Stimulated activated memory B cell treated with anti-CD40 and anti-IgM and Interleukin-4, amounts not matched to agents 10 μg/mL and 1 μg/mL and 100 μg/mL, for 72 hours (primary cell): Measurements from ENCODE around the gene RETREG2.

Source experiments
- ATAC-seq: fragments of 150-1000 bp; cut with Tn5 transposase; 2 replicates; pipeline ENCODE4 v1.10.0; 2021
- H3K27ac Mint-ChIP-seq: one replicate; pipeline ENCODE4 v1.8.0; 2022; ENCODE audit warnings: mild to moderate bottlenecking, mixed read lengths
- H3K27me3 Mint-ChIP-seq: one replicate; pipeline ENCODE4 v1.8.0; 2022; ENCODE audit warnings: mixed read lengths
- H3K36me3 Mint-ChIP-seq: one replicate; pipeline ENCODE4 v1.8.0; 2022; ENCODE audit warnings: mixed read lengths
- H3K4me1 Mint-ChIP-seq: one replicate; pipeline ENCODE4 v1.8.0; 2022; ENCODE audit warnings: mixed read lengths
- H3K4me3 Mint-ChIP-seq: one replicate; pipeline ENCODE4 v1.8.0; 2022; ENCODE audit warnings: mild to moderate bottlenecking, moderate library complexity, mixed read lengths
- H3K9me3 Mint-ChIP-seq: one replicate; pipeline ENCODE4 v1.8.0; 2022; ENCODE audit warnings: mixed read lengths

The RETREG2 gene

DNA sequence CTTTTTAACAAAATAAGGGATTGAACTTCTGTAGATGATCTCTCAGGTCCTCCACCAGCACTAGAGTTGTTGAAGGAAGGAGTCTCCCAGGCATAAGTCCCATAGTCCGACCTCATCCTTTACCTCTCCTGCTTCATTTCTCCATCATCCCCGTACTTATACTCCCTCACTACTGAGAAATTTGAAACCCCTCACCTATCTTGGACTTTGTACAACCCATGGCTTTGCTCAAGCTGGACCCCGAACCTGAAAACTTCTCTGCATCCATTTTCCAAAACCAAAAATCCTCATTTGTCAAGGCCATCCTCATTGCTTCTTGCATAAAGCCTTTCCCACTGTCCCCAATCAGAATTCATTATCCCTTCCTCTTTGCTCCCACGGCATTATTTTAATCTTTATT is 17.0 kb upstream of the RETREG2 start:
- no peaks in the 10 kb centered on the region for H3K27me3 Mint-ChIP-seq
- H3K27ac Mint-ChIP-seq = peak overlapping the region; percentile 92
- no peak for ATAC-seq

GRCh38 chr2:219163156-219163555 is 14.9 kb upstream of the RETREG2 start:
- no peaks in the 10 kb centered on the region for H3K27me3 Mint-ChIP-seq
- H3K4me3 Mint-ChIP-seq = no peak overlapping the region
- H3K9me3 Mint-ChIP-seq = no peaks in the 10 kb centered on the region
- no peak for ATAC-seq
- H3K36me3 Mint-ChIP-seq = peaks cover 34% of the 10 kb centered on the region
- H3K4me1 Mint-ChIP-seq = peaks cover 33% of the 10 kb centered on the region
- H3K27ac Mint-ChIP-seq = peak overlapping the region; percentile 4

More for the DNA sequence above, 17.0 kb upstream of the RETREG2 start:
- no peaks in the 10 kb centered on the region for H3K9me3 Mint-ChIP-seq
- peaks cover 47% of the 10 kb centered on the region for H3K36me3 Mint-ChIP-seq
- H3K4me3 Mint-ChIP-seq = peak overlapping the region; percentile 90
- peaks cover 28% of the 10 kb centered on the region for H3K4me1 Mint-ChIP-seq

GRCh38 chr2:219165058-219165911 is 12.8 kb upstream of the RETREG2 start:
- Mint-ChIP-seq H3K9me3 (no peaks in the 10 kb centered on the region), H3K4me3 (no peak overlapping the region), H3K27me3 (no peaks in the 10 kb centered on the region), H3K27ac (no peak overlapping the region), H3K4me1 (peaks cover 21% of the 10 kb centered on the region), H3K36me3 (peaks cover 33% of the 10 kb centered on the region)
- ATAC-seq = no peak

DNA sequence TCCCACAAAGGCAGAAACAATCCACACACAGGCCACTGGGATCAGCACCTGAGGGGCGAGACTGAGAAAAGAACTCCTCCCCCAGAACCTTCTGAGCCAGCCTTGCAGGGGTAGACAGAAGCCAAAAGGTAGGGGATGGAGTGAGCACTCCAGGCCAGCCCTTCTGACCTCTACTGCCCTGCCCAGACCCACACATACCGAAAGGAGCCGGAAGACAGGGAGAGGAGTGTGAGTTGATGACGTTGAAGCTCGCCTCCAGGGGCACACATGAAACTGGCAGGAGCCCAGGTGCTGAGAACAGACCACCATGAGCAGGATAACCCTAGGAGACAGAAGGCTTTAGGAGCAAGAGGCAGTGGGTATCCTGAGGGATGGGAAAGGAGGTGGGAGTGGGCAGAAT is 10.1 kb upstream of the RETREG2 start:
- Mint-ChIP-seq H3K4me1 (peaks cover 27% of the 10 kb centered on the region), H3K27me3 (no peaks in the 10 kb centered on the region), H3K27ac (peak overlapping the region; percentile 22), H3K9me3 (no peaks in the 10 kb centered on the region), H3K4me3 (no peak overlapping the region), H3K36me3 (peaks cover 48% of the 10 kb centered on the region)
- no peak for ATAC-seq

- H3K27me3 Mint-ChIP-seq = no peaks in the 10 kb centered on the region
- H3K9me3 Mint-ChIP-seq = no peaks in the 10 kb centered on the region
- peaks cover 32% of the 10 kb centered on the region for H3K4me1 Mint-ChIP-seq
- ATAC-seq = no peak
- peak overlapping the region; percentile 22 for H3K27ac Mint-ChIP-seq
- peaks cover 49% of the 10 kb centered on the region for H3K36me3 Mint-ChIP-seq
- no peak overlapping the region for H3K4me3 Mint-ChIP-seq
Measured at GRCh38 chr2:219168526-219168925, 9.5 kb upstream of the RETREG2 start.

DNA sequence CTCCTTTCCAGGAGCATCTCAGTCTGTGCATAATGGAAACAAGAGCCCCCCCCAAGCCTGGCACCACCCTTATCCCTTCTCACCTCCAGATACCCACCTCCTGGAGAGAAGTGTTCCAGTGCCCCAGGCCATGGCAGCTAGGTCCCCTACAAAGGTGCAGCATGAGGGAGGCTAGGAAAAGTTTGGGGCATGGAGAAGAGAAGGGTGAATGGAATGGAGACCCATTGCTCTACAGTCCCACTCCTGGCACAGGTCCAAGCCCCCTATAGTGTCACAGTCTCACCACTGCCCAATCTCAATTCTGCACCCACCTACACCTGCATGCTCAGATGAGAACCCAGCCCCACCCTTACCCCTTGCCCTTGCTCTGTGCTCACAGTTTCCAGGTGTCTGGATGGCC is 9.1 kb upstream of the RETREG2 start:
- ATAC-seq = no peak
- Mint-ChIP-seq H3K4me3 (no peak overlapping the region), H3K9me3 (no peaks in the 10 kb centered on the region), H3K36me3 (peaks cover 49% of the 10 kb centered on the region), H3K27me3 (no peaks in the 10 kb centered on the region), H3K4me1 (peaks cover 35% of the 10 kb centered on the region), H3K27ac (peak overlapping the region; percentile 22)

DNA sequence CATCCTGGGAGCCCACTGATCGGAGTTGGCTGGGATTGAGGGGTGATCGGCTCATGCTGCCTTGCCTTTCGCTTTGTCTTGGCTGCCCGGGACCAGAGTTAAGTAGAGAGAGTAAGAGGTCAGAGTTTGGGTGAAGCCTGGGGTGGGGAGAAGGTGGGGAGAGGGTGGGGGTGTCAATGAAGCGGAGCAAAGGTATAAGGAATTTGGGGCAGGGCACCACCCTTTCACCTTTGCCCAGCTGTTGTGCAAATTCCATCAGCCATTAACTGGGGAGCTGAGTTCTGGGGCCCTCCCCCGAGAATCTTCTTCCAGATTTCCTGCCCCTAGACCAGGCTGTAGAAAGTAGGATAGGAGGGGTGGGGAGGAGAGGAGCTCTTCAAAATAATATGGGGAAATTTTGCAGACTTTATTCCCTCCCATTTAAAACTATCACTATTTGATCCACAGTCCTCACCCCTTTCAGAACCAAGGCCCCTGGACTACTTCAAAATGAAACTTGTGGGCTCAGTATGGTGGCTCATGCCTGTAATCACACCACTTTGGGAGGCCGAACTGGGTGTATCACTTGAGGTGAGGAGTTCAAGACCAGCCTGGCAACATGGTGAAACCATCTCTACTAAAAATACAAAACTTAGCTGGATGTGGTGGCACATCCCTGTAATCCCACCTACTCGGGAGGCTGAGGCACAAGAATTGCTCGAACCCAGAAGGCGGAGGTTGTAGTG is 8.0 kb upstream of the RETREG2 start, which contains the start of gene SLC23A3:
TSS of gene SLC23A3 (minus strand) at position 100 of the 725 bp plus-strand sequence. CDS start at position 55, 45 bp downstream.
- H3K27me3 Mint-ChIP-seq = no peaks in the 10 kb centered on the region
- H3K27ac Mint-ChIP-seq = peak within 1 kb of the TSS; percentile 22
- H3K4me3 Mint-ChIP-seq = no peak within 1 kb of the TSS
- ATAC-seq = no peak
- peaks cover 52% of the 10 kb centered on the region for H3K36me3 Mint-ChIP-seq
- H3K9me3 Mint-ChIP-seq = no peaks in the 10 kb centered on the region
- peaks cover 46% of the 10 kb centered on the region for H3K4me1 Mint-ChIP-seq

DNA sequence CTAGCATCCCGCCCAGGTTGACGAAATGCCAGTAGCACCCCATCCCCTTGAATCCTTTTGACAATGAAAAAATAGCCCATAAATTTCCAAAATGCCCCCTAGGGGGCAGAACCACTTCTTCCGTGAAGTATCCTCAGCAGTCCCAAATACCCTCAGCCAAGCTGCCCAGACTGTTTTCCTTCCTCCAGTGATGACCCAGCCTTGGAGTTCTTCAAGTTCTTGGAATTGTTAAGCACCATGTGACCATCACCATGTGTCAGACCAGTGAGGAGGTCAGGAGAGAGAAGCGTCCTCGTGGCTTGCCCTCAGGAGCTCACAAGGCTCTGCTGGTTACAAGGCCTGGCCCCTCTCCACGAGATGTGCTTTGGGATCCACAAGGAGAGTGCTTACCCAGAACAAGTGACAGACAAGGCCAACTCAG is 6.8 kb upstream of the RETREG2 start:
- H3K27ac Mint-ChIP-seq = peak overlapping the region; percentile 59
- no peak overlapping the region for H3K4me3 Mint-ChIP-seq
- H3K9me3 Mint-ChIP-seq = no peaks in the 10 kb centered on the region
- ATAC-seq = no peak
- H3K36me3 Mint-ChIP-seq = peaks cover 41% of the 10 kb centered on the region
- H3K4me1 Mint-ChIP-seq = peaks cover 57% of the 10 kb centered on the region
- H3K27me3 Mint-ChIP-seq = no peaks in the 10 kb centered on the region

- H3K36me3 Mint-ChIP-seq = peaks cover 41% of the 10 kb centered on the region
- ATAC-seq = no peak
- no peaks in the 10 kb centered on the region for H3K27me3 Mint-ChIP-seq
- peaks cover 64% of the 10 kb centered on the region for H3K4me1 Mint-ChIP-seq
- H3K4me3 Mint-ChIP-seq = no peak overlapping the region
- peak overlapping the region; percentile 59 for H3K27ac Mint-ChIP-seq
- H3K9me3 Mint-ChIP-seq = no peaks in the 10 kb centered on the region
Measured at GRCh38 chr2:219172231-219173154, 5.6 kb upstream of the RETREG2 start.

DNA sequence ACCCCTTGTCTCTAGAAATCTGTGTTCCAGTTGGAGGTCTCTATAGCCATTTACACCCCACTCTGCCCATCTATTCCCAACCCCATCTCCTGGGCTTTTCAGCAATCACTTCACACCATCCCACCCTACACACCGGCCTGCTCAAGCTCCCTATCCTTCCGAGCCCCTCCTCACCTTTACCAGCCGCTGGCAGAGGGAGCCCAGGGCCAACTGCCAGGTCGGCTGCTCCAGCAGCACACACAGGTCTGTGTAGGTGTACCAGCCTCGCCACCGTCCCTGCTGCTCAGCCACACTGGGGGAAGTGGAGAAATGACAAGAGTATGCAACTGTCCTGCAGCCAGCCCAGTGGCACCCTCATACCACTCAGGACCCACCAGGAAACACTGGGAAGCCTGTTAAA is 4.9 kb upstream of the RETREG2 start:
- Mint-ChIP-seq H3K36me3 (peaks cover 35% of the 10 kb centered on the region), H3K4me3 (no peak overlapping the region), H3K9me3 (no peaks in the 10 kb centered on the region), H3K4me1 (peaks cover 62% of the 10 kb centered on the region), H3K27me3 (no peaks in the 10 kb centered on the region), H3K27ac (no peak overlapping the region)
- no peak for ATAC-seq

DNA sequence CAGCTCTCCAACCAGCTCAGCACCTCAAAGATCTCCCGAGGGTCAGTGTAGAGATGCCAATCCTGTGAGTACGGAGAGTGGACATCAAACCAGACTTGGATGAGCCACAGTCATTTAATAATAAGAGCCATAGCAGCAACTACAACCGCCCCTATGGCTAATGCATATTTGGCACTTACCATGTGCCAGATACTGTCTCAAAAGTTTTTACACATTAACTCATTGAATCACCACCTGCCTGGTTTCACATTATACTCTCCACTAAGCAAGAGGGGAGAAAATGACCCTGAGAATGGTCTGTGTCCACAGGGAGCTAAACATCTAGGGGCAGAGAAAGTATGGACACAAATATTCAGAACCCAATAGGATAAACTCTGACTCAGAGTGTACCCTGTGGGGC is 3.9 kb upstream of the RETREG2 start:
- H3K36me3 Mint-ChIP-seq = peaks cover 35% of the 10 kb centered on the region
- no peak for ATAC-seq
- H3K27me3 Mint-ChIP-seq = no peaks in the 10 kb centered on the region
- peak overlapping the region; percentile 10 for H3K4me3 Mint-ChIP-seq
- no peaks in the 10 kb centered on the region for H3K9me3 Mint-ChIP-seq
- H3K4me1 Mint-ChIP-seq = peaks cover 66% of the 10 kb centered on the region
- peak overlapping the region; percentile 99 for H3K27ac Mint-ChIP-seq

DNA sequence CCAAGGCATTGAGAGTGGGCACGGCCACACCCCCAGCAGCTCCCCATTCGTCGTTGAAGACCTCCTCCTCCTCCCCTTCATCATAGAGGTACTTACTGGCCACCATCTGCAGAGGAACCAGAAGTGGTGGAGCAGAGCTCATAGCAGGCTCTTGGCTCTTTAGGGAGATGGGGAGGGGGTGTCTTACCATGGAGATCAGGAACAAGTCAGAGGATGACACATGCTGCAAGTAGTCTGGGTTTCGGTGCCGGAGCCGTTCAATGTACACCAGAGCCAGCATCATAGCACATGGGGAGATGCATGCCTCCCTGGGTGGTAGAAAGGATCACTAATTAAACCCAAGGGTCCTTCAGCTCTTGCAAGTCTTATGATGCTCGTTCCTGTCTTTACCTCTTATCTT is 3.3 kb upstream of the RETREG2 start:
- H3K4me1 Mint-ChIP-seq = peaks cover 73% of the 10 kb centered on the region
- H3K9me3 Mint-ChIP-seq = no peaks in the 10 kb centered on the region
- peak overlapping the region; percentile 35 for H3K4me3 Mint-ChIP-seq
- H3K36me3 Mint-ChIP-seq = peaks cover 35% of the 10 kb centered on the region
- no peaks in the 10 kb centered on the region for H3K27me3 Mint-ChIP-seq
- no peak for ATAC-seq
- H3K27ac Mint-ChIP-seq = peak overlapping the region; percentile 99

- peaks cover 39% of the 10 kb centered on the region for H3K36me3 Mint-ChIP-seq
- peak overlapping the region; percentile 99 for H3K27ac Mint-ChIP-seq
- peaks cover 79% of the 10 kb centered on the region for H3K4me1 Mint-ChIP-seq
- no peaks in the 10 kb centered on the region for H3K27me3 Mint-ChIP-seq
- H3K4me3 Mint-ChIP-seq = peak overlapping the region; percentile 88
- no peaks in the 10 kb centered on the region for H3K9me3 Mint-ChIP-seq
- no peak for ATAC-seq
Measured at GRCh38 chr2:219175486-219175885, 2.6 kb upstream of the RETREG2 start.

DNA sequence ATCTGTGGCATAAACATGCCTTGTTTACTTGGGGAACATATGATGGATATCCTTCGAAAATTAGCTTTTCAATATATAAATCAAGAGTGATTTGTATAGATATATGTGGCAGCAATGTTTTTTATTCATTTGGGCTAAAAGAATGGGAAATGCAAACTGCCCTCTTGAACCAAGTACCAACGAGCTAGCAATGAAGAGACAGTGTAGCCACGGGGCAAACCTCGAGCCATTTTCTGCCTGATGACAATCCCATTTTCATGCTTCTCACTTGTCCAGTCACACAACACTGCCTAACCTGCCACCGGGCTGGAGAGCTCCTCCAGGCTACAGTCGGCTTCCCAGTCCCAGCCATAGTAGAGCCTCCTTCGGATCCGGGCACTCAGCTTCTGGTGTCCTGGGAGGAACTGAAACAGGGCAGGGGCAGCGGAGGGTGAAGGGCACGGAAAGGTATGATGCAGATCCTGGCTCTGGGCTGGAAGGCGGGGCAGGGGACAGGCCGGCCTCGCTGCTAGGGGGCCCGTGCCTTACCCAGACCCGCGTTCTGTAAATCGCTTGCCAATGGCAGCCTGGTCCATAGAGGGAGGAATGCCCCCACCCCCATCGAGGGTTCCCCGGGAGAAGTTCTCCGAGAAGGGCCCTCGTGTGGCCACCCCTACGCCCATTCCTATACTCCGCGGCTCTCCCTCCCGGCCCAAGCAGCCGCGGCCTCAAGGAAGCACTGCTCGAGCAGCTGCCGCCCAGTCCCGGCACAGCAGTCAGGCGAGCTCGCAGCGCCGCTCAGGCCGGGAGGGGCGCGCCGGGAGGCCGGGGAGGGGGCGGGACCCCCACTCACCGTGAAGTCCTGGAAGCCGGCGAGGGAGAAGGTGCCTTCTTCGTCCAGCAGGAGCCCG is 1.9 kb upstream of the RETREG2 start:
- Mint-ChIP-seq H3K27me3 (no peaks in the 10 kb centered on the region), H3K4me1 (peaks cover 84% of the 10 kb centered on the region), H3K36me3 (peaks cover 46% of the 10 kb centered on the region), H3K4me3 (peak overlapping the region; percentile 88), H3K27ac (peak overlapping the region; percentile 99), H3K9me3 (no peaks in the 10 kb centered on the region)
- ATAC-seq = peak; percentile 79
